SK-N-SH treated with all-trans-retinoic acid at 6 μM for 48 hours (cell line): ENCODE measurements around the gene EXOC3.

ENCODE experiments used
- ATAC-seq: fragments of 200-7000 bp; cut with Tn5 transposase; 3 replicates; pipeline ENCODE4 v1.9.1; 2020; ENCODE audit warnings: mild to moderate bottlenecking, moderate library complexity
- ARNTL ChIP-seq: fragments of 450-650 bp; formaldehyde crosslinking; IDR thresholded peaks from 2 replicates; pipeline ENCODE4 v1.5.0; 2020; ENCODE audit warnings: low read depth, mild to moderate bottlenecking, moderate library complexity, borderline replicate concordance
- BACH2 ChIP-seq: fragments of 250-450 bp; sonication (Bioruptor Pico); IDR thresholded peaks from 2 replicates; pipeline ENCODE4 v1.9.0; 2021; ENCODE audit warnings: mild to moderate bottlenecking, borderline replicate concordance
- CSDC2 ChIP-seq: fragments of 250-450 bp; sonication (Bioruptor Pico); IDR thresholded peaks from 2 replicates; pipeline ENCODE4 v1.5.0; 2020; ENCODE audit warnings: mild to moderate bottlenecking, moderate library complexity
- ESRRG ChIP-seq: fragments of 250-450 bp; sonication (Bioruptor Pico); IDR thresholded peaks from 2 replicates; pipeline ENCODE4 v1.6.1; 2021; ENCODE audit warnings: mild to moderate bottlenecking
- GLIS3 ChIP-seq: fragments of 250-450 bp; sonication (Bioruptor Pico); IDR thresholded peaks from 2 replicates; pipeline ENCODE4 v1.5.0; 2020; ENCODE audit warnings: mild to moderate bottlenecking, moderate library complexity
- ISL1 ChIP-seq: fragments of 250-450 bp; sonication (Bioruptor Pico); IDR thresholded peaks from 2 replicates; pipeline ENCODE4 v2.1.2; 2022; ENCODE audit warnings: mild to moderate bottlenecking, moderate library complexity
- OSR1 ChIP-seq: fragments of 250-450 bp; sonication (Bioruptor Pico); IDR thresholded peaks from 2 replicates; pipeline ENCODE4 v1.8.0; 2022; ENCODE audit warnings: moderate library complexity, mild to moderate bottlenecking, inconsistent platforms
- PPARA ChIP-seq: fragments of 250-450 bp; sonication (Bioruptor Pico); IDR thresholded peaks from 2 replicates; pipeline ENCODE4 v1.5.0; 2020; ENCODE audit warnings: mild to moderate bottlenecking, borderline replicate concordance
- RARB ChIP-seq: fragments of 250-450 bp; sonication (Bioruptor Pico); IDR thresholded peaks from 2 replicates; pipeline ENCODE4 v1.8.0; 2021; ENCODE audit warnings: mild to moderate bottlenecking, moderate library complexity
- SNAI2 ChIP-seq: fragments of 250-450 bp; sonication (Bioruptor Pico); IDR thresholded peaks from 2 replicates; pipeline ENCODE4 v1.5.0; 2020; ENCODE audit warnings: mild to moderate bottlenecking, moderate library complexity
- TCF4 ChIP-seq: fragments of 250-450 bp; sonication (Bioruptor Pico); IDR thresholded peaks from 2 replicates; pipeline ENCODE4 v1.8.0; 2021; ENCODE audit warnings: mild to moderate bottlenecking, moderate library complexity, borderline replicate concordance
- ZC3H10 ChIP-seq: fragments of 250-450 bp; sonication (Bioruptor Pico); IDR thresholded peaks from 2 replicates; pipeline ENCODE4 v1.5.1; 2021; ENCODE audit warnings: mild to moderate bottlenecking, moderate library complexity
- ZFP30 ChIP-seq: fragments of 450-650 bp; formaldehyde crosslinking; IDR thresholded peaks from 2 replicates; pipeline ENCODE4 v1.5.0; 2022; ENCODE audit warnings: mild to moderate bottlenecking, moderate library complexity
- ZNF565 ChIP-seq: fragments of 450-650 bp; formaldehyde crosslinking; conservative IDR thresholded peaks from 2 replicates; pipeline ENCODE4 v1.5.0; 2020; ENCODE audit warnings: low read depth, mild to moderate bottlenecking, moderate library complexity
- ZNF70 ChIP-seq: fragments of 450-650 bp; formaldehyde crosslinking; IDR thresholded peaks from 2 replicates; pipeline ENCODE4 v1.5.0; 2020; ENCODE audit warnings: mild to moderate bottlenecking, moderate library complexity
- ZNF8 ChIP-seq: fragments of 450-650 bp; formaldehyde crosslinking; IDR thresholded peaks from 2 replicates; pipeline ENCODE4 v1.5.0; 2020; ENCODE audit warnings: mild to moderate bottlenecking, moderate library complexity
- TF ChIP-seq, protein P1 (sequence below): fragments of 250-450 bp; sonication (Bioruptor Pico); IDR thresholded peaks from 2 replicates; pipeline ENCODE4 v1.5.0; 2020; ENCODE audit warnings: mild to moderate bottlenecking, moderate library complexity
- TF ChIP-seq, protein P2 (sequence below): fragments of 250-450 bp; sonication (Bioruptor Pico); IDR thresholded peaks from 2 replicates; pipeline ENCODE4 v1.5.1; 2021; ENCODE audit warnings: mild to moderate bottlenecking, moderate library complexity
- TF ChIP-seq, protein P3 (sequence below): fragments of 250-450 bp; sonication (Bioruptor Pico); IDR thresholded peaks from 2 replicates; pipeline ENCODE4 v1.8.0; 2020; ENCODE audit warnings: mild to moderate bottlenecking, moderate library complexity, borderline replicate concordance
- TF ChIP-seq, protein P4 (sequence below): fragments of 250-450 bp; sonication (Bioruptor Pico); IDR thresholded peaks from 2 replicates; pipeline ENCODE4 v1.8.0; 2021; ENCODE audit warnings: low read depth, mild to moderate bottlenecking, moderate library complexity, borderline replicate concordance

EXOC3 gene

DNA sequence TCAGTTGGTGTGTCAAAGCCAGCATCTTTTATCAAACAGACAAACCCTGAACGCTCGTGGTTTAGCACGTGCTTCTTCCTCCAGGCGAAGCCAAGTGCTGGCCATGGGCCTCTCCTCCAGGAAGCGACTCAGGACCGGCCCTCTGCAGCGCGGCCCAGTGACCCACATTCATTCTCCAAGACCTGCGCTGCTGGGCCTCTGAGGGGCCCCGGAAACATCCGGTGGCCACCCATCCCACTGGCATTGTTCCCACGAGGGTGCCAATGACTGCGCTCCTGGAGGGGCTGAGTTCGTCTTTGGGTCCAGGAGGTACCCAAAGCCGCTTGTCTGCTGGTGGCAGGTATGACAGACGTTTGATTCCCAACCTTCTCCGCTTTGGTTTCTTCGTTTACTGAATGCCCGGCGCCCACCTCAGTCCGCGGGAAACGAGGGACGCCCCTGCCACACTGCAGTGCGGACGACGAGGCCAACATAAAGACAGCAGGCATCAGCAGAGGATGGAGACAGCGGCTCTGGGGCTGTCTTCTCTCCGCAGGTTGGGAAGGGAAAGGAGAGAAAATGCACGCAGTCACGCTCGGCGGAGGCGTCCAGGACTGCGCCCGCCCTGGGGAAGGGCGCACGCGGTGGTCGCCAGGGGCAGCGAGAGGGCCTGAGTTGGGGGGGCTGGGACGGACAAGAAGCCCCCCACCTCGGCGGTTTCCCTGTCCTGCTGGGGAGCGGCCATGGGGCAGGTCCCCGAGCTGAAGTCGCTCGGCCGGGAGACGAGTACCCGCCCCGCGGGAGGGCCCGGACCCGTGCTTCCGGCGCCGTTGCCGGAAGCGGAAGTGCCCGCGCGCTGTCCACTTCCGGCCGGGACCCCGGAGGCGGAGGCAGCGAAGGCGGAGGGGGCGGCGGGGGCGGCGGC is at the start of gene EXOC3:
Gene EXOC3, plus strand, starts transcription at position 842 of the 904 bp plus-strand sequence. CDS start 3,030 bp downstream, outside the sequence.
- ATAC-seq, result peak; percentile 95

DNA sequence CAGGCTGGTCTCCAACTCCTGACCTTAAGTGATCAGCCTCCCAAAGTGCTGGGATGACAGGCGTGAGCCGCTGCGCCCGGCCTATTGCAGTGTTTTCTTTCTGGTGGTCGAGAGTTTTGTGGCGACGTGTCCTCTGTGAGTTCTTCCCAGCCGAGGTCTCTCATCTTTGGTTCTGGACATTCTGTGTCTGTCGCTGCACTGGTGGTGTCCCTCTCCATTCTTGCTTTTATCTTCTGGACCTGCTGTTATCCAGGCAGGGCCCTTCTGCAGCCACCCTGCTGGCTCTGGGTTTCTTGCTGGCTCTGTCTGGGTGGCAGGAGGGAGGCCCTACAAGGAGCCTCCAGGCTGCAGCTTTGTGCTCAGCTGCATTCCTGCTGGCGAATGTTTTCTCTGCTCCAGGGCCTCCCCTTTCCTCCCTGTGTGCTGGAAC is 49.1 kb upstream of the EXOC3 start:
- TF ChIP-seq, protein P1, sequence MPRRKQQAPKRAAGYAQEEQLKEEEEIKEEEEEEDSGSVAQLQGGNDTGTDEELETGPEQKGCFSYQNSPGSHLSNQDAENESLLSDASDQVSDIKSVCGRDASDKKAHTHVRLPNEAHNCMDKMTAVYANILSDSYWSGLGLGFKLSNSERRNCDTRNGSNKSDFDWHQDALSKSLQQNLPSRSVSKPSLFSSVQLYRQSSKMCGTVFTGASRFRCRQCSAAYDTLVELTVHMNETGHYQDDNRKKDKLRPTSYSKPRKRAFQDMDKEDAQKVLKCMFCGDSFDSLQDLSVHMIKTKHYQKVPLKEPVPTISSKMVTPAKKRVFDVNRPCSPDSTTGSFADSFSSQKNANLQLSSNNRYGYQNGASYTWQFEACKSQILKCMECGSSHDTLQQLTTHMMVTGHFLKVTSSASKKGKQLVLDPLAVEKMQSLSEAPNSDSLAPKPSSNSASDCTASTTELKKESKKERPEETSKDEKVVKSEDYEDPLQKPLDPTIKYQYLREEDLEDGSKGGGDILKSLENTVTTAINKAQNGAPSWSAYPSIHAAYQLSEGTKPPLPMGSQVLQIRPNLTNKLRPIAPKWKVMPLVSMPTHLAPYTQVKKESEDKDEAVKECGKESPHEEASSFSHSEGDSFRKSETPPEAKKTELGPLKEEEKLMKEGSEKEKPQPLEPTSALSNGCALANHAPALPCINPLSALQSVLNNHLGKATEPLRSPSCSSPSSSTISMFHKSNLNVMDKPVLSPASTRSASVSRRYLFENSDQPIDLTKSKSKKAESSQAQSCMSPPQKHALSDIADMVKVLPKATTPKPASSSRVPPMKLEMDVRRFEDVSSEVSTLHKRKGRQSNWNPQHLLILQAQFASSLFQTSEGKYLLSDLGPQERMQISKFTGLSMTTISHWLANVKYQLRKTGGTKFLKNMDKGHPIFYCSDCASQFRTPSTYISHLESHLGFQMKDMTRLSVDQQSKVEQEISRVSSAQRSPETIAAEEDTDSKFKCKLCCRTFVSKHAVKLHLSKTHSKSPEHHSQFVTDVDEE (CRISPR knock-in tag), result no peak
- TF ChIP-seq TCF4 (CRISPR knock-in tag) (no peak), ARNTL (CRISPR knock-in tag) (no peak), ZNF8 (CRISPR knock-in tag) (no peak), ESRRG (CRISPR knock-in tag) (no peak)
- TF ChIP-seq, protein P2, sequence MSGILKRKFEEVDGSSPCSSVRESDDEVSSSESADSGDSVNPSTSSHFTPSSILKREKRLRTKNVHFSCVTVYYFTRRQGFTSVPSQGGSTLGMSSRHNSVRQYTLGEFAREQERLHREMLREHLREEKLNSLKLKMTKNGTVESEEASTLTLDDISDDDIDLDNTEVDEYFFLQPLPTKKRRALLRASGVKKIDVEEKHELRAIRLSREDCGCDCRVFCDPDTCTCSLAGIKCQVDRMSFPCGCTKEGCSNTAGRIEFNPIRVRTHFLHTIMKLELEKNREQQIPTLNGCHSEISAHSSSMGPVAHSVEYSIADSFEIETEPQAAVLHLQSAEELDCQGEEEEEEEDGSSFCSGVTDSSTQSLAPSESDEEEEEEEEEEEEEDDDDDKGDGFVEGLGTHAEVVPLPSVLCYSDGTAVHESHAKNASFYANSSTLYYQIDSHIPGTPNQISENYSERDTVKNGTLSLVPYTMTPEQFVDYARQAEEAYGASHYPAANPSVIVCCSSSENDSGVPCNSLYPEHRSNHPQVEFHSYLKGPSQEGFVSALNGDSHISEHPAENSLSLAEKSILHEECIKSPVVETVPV, result no peak
- ATAC-seq, result no peak

More for the DNA sequence above, at the start of gene EXOC3:
- TF ChIP-seq RARB (CRISPR knock-in tag), result no peak
- TF ChIP-seq CSDC2 (CRISPR knock-in tag), result no peak
- no peak for TF ChIP-seq TCF4 (CRISPR knock-in tag)
- TF ChIP-seq, protein P3, sequence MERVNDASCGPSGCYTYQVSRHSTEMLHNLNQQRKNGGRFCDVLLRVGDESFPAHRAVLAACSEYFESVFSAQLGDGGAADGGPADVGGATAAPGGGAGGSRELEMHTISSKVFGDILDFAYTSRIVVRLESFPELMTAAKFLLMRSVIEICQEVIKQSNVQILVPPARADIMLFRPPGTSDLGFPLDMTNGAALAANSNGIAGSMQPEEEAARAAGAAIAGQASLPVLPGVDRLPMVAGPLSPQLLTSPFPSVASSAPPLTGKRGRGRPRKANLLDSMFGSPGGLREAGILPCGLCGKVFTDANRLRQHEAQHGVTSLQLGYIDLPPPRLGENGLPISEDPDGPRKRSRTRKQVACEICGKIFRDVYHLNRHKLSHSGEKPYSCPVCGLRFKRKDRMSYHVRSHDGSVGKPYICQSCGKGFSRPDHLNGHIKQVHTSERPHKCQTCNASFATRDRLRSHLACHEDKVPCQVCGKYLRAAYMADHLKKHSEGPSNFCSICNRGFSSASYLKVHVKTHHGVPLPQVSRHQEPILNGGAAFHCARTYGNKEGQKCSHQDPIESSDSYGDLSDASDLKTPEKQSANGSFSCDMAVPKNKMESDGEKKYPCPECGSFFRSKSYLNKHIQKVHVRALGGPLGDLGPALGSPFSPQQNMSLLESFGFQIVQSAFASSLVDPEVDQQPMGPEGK (CRISPR knock-in tag), result no peak
- TF ChIP-seq, protein P2, result no peak

DNA sequence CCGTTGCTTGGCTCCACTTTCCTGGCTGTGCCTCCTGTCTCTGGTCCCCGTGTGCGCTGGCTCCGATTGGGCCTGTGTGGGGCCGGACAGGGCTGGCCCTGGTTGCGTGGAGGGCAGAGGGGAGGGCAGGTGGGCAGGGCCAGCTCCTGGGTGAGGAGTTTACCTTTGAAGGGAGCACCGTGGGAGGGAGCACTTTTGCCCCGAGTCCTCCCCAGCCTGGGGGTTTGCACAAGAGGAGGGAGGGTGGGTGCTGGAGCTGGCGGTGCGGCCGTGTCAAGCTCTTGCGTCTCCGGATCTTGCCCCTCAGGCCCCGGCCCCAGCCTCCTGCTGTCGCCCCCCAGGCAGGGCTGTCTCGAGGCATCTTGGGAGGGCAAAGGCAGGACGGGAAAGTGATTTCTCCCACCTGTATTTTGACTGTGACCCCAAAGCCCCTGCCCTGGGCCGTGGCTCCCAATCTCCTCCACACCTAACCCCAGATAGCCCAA is 48.3 kb upstream of the EXOC3 start:
- no peak for TF ChIP-seq ARNTL (CRISPR knock-in tag)
- TF ChIP-seq, protein P2, result no peak
- no peak for TF ChIP-seq PPARA
- no peak for ATAC-seq

DNA sequence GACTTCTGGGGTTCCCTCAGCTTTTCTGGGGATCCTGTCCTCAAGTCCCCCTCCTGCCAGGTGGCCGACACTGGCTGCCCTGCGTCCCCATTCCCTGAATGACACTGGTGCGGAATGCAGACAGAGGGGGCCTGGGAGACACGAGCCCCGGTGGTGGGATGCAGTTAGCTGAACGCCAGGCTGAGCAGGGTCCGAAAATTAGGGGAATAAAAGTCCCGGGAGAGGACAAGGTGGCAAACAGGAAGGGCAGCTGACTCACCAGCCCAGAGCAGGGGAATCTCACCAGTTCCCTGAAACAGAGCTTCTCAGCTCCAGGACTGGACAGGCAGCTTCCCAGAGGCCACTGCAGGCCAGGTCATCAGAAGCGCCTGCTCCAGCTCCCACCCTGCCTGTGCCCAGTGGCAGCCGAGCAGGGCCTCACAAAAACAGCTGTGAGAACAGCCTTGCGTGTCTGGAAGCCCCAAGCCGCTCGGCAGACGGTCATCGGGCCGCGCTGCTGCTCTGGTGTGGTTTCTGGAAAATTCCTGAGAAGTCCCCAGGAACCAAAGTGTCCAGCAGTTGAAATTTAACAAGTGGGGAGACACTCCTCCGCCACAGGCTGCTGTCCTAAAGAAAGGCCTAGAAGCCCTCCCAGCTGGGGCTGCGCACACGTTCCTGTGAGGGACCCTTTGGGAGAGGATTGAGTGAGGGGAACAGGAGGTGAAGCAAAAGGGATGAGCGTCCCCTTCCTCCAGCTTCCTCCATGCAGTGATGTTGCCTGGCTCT is 47.6 kb upstream of the EXOC3 start:
- peak; percentile 70 for ATAC-seq
- TF ChIP-seq ESRRG (CRISPR knock-in tag) (no peak), ZNF565 (no peak), ARNTL (CRISPR knock-in tag) (no peak), OSR1 (no peak), ISL1 (no peak), RARB (CRISPR knock-in tag) (no peak), ZFP30 (CRISPR knock-in tag) (no peak), BACH2 (CRISPR knock-in tag) (no peak), GLIS3 (no peak), PPARA (no peak), SNAI2 (CRISPR knock-in tag) (no peak), ZNF70 (CRISPR knock-in tag) (no peak), ZC3H10 (CRISPR knock-in tag) (no peak), CSDC2 (CRISPR knock-in tag) (no peak)
- TF ChIP-seq, protein P4, sequence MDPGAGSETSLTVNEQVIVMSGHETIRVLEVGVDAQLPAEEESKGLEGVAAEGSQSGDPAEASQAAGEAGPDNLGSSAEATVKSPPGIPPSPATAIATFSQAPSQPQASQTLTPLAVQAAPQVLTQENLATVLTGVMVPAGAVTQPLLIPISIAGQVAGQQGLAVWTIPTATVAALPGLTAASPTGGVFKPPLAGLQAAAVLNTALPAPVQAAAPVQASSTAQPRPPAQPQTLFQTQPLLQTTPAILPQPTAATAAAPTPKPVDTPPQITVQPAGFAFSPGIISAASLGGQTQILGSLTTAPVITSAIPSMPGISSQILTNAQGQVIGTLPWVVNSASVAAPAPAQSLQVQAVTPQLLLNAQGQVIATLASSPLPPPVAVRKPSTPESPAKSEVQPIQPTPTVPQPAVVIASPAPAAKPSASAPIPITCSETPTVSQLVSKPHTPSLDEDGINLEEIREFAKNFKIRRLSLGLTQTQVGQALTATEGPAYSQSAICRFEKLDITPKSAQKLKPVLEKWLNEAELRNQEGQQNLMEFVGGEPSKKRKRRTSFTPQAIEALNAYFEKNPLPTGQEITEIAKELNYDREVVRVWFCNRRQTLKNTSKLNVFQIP (CRISPR knock-in tag), result no peak
- TF ChIP-seq, protein P2, result no peak
